ENCODE measurements around the gene P2RY6. TPM values are rescaled to one million over a fixed set of nuclear protein-coding genes. Genes with fewer than 3 reads are reported as not detected.

P2RY6 gene
- total and polyA plus RNA-seq, 2 of the 8 experiments (the other 6 are each of a cell fraction or from before 2014, with no cell fraction given), result 0.15 TPM; not detected in 1

DNA sequence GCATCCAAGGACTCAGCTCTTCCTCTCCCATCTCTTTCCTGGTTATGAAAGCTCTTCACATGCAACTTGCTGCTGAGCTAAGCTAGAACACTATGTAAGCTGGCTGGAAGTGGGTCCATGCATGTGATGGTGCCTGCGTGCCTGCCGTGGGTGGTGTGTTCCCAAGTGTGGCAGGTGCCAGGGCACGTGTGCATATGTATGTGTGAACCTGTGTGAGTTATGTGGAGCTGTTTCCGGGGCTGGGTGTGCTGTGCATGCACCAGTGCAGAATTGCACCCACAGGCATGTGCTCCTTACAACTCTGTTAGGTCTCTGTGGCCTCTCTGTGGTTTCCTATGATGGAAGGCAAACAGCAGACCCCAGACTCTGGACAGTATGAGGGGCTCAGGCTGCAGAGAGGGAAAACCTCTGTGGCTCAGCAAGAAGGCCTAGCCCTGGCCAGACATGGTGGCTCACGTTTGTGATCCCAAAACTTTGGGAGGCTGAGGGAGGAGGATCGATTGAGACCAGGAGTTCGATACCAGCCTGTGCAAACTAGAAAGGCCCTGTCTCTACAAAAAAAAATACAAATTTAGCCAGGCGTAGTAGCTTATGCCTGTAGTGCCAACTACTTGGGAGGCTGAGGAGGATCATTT lies 4.1 kb upstream of the P2RY6 start:
- FAIRE-seq, result no peak
- H3K4me1 ChIP-seq (replicated peaks in 1 of 4; ENCODE audit: control insufficient read depth in 3 of 4, insufficient read depth in 4 of 4, low read length in 3 of 4), result peaks cover 0 to 16% (median 11%) of the 10 kb centered on the region in 4 experiments; a peak in 6 of 7 replicates
- no peak overlapping the region for H2BK15ac ChIP-seq (ENCODE audit: low read length)
- 87% methylated on average over 8 of the region's 8 CpGs; no CpG with 5 or more reads in 1 of the 2 experiments for WGBS, 2 experiments (ENCODE audit: extremely low coverage in 1 of 2, insufficient coverage in 1 of 2, insufficient read length in 1 of 2, insufficient replicate concordance in 2 of 2, low coverage in 1 of 2, low lambda C conversion rate in 2 of 2, missing lambda C conversion rate in 1 of 2)
- no peak overlapping the region for H3K18ac ChIP-seq (ENCODE audit: extremely low read depth, low read length)
- ChIA-PET POLR2A (ENCODE audit: partially characterized antibody) (interaction anchor here (0.6 kb wide), 1 partner anchor 388 kb away, joined by 3 read pairs; no protein-coding TSS in a partner anchor), CTCF (ENCODE audit: partially characterized antibody) (interaction anchor here (0.6 to 16.5 kb wide), 16 partner anchors 10 to 739 kb away, joined by 3 to 173 read pairs (median 4); no protein-coding TSS in a partner anchor)
- no peaks in the 10 kb centered on the region; the same call in 1 of the 2 replicates for H3K23me2 ChIP-seq (ENCODE audit: low read depth, low read length)
- H3K4me2 ChIP-seq (ENCODE audit: insufficient read depth in 1 of 2, low read depth in 2 of 2, low read length in 2 of 2), result no peak overlapping the region
- 0 out of 2 replicates have a peak, but pooled peaks cover 3% of the 10 kb centered on the region for H3K79me1 ChIP-seq (ENCODE audit: low read depth, low read length)
- H2AK5ac ChIP-seq (ENCODE audit: low read depth, low read length), result no peak overlapping the region
- no peak overlapping the region for H3K27ac ChIP-seq (ENCODE audit: low read depth, low read length)
- H3K14ac ChIP-seq (ENCODE audit: insufficient read length), result no peak overlapping the region
- peaks cover 0 to 1% of the 10 kb centered on the region in 2 experiments for H4K20me1 ChIP-seq (replicated peaks in 1 of 2; ENCODE audit: control insufficient read depth in 1 of 2, insufficient read depth in 2 of 2, low read length in 2 of 2)
- H3K4me3 ChIP-seq (ENCODE audit: extremely low read depth in 1 of 4, insufficient read depth in 2 of 4, low read depth in 3 of 4, low read length in 4 of 4), result no peak overlapping the region
- no peak overlapping the region for H3K23ac ChIP-seq (ENCODE audit: insufficient read length)
- no peaks in the 10 kb centered on the region for H3K9me3 ChIP-seq (ENCODE audit: insufficient read depth in 2 of 2, low read depth in 1 of 2, low read length in 1 of 2)
- no peaks in the 10 kb centered on the region for H3K79me2 ChIP-seq (ENCODE audit: control insufficient read depth in 1 of 2, insufficient read depth in 2 of 2, low read length in 2 of 2)
- no peak for DNase-seq (ENCODE audit: low read depth in 1 of 2, low spot score in 2 of 2)
- no peak overlapping the region for H4K5ac ChIP-seq (ENCODE audit: insufficient read length, low read depth, low read length)
- H3K27me3 ChIP-seq (replicated peaks in 1 of 4; ENCODE audit: control insufficient read depth in 3 of 4, extremely low read depth in 1 of 4, insufficient read depth in 3 of 4, low read length in 3 of 4), result peaks cover 0 to 13% (median 12%) of the 10 kb centered on the region in 4 experiments; a peak in 5 of 7 replicates
- H4K91ac ChIP-seq (replicated peaks; ENCODE audit: insufficient read length, low read length), result no peak overlapping the region
- no peak overlapping the region for H4K8ac ChIP-seq (ENCODE audit: extremely low read depth, insufficient read depth, low read length)
- TF ChIP-seq ASH2L (IDR thresholded peaks at IDR 0.05; ENCODE audit: low read length) (no peak), TBP (IDR thresholded peaks at IDR 0.05; ENCODE audit: low read depth, low read length) (no peak), NANOG (IDR thresholded peaks at IDR 0.05; ENCODE audit: insufficient read depth, low read depth, low read length, poor library complexity, severe bottlenecking) (no peak), SIX5 (IDR thresholded peaks at IDR 0.05; ENCODE audit: low read depth, low read length) (no peak), KDM4A (IDR thresholded peaks at IDR 0.05; ENCODE audit: low read depth, low read length, severe bottlenecking) (no peak), JUN (IDR thresholded peaks at IDR 0.05; ENCODE audit: low read depth, low read length) (no peak)
- TF ChIP-seq, protein P1, sequence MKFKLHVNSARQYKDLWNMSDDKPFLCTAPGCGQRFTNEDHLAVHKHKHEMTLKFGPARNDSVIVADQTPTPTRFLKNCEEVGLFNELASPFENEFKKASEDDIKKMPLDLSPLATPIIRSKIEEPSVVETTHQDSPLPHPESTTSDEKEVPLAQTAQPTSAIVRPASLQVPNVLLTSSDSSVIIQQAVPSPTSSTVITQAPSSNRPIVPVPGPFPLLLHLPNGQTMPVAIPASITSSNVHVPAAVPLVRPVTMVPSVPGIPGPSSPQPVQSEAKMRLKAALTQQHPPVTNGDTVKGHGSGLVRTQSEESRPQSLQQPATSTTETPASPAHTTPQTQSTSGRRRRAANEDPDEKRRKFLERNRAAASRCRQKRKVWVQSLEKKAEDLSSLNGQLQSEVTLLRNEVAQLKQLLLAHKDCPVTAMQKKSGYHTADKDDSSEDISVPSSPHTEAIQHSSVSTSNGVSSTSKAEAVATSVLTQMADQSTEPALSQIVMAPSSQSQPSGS (IDR thresholded peaks at IDR 0.05; ENCODE audit: low read length), result no peak
- H2BK120ac ChIP-seq (replicated peaks; ENCODE audit: low read depth, low read length), result no peak overlapping the region
- 0 out of 2 replicates have a peak overlapping the region, but pooled peaks have one; percentile 43 for H2BK20ac ChIP-seq (ENCODE audit: low read length)
- no peak overlapping the region for H2AFZ ChIP-seq (ENCODE audit: low read length)
- no peak overlapping the region for H3K9ac ChIP-seq (replicated peaks in 1 of 4; ENCODE audit: extremely low read depth in 1 of 4, low read depth in 3 of 4, low read length in 3 of 4)
- H3K36me3 ChIP-seq (ENCODE audit: control insufficient read depth in 2 of 4, insufficient read depth in 4 of 4, low read length in 3 of 4), result no peaks in the 10 kb centered on the region
- no peak overlapping the region for H3K4ac ChIP-seq (replicated peaks; ENCODE audit: insufficient read length, low read depth, low read length)
- H2BK5ac ChIP-seq (ENCODE audit: low read depth, low read length), result no peak overlapping the region
- H2BK12ac ChIP-seq (ENCODE audit: low read depth, low read length), result no peak overlapping the region
- H3K56ac ChIP-seq (replicated peaks; ENCODE audit: insufficient read length, low read depth, low read length), result no peak overlapping the region

Data from H1 (cell line).